Ishikawa (cell line): ENCODE results near the gene PDE4D.

ENCODE experiments used
- CEBPB ChIP-seq: IDR thresholded peaks from 2 replicates; pipeline ENCODE4 v1.6.1; 2012
- CREB1 ChIP-seq: IDR thresholded peaks from 2 replicates; pipeline ENCODE4 v1.6.1; 2012; ENCODE audit warnings: low read depth
- EGR1 ChIP-seq: IDR thresholded peaks from 2 replicates; pipeline ENCODE4 v1.6.1; 2012
- EP300 ChIP-seq: IDR thresholded peaks from 2 replicates; pipeline ENCODE4 v1.6.1; 2012; ENCODE audit warnings: borderline replicate concordance
- FOXM1 ChIP-seq: IDR thresholded peaks from 2 replicates; pipeline ENCODE4 v1.6.1; 2012; ENCODE audit warnings: low read depth, borderline replicate concordance
- MAX ChIP-seq: IDR thresholded peaks from 2 replicates; pipeline ENCODE4 v1.6.1; 2012
- NFIC ChIP-seq: IDR thresholded peaks from 2 replicates; pipeline ENCODE4 v1.6.1; 2012
- RAD21 ChIP-seq: IDR thresholded peaks from 2 replicates; pipeline ENCODE4 v1.6.1; 2012; ENCODE audit warnings: low read depth
- REST ChIP-seq: IDR thresholded peaks from 2 replicates; pipeline ENCODE4 v1.6.1; 2012; ENCODE audit warnings: low read depth, mild to moderate bottlenecking
- TAF1 ChIP-seq: IDR thresholded peaks from 2 replicates; pipeline ENCODE4 v1.6.1; 2012; ENCODE audit warnings: low read depth, mild to moderate bottlenecking
- TCF12 ChIP-seq: IDR thresholded peaks from 2 replicates; pipeline ENCODE4 v1.6.1; 2012; ENCODE audit warnings: low read depth
- TEAD4 ChIP-seq: IDR thresholded peaks from 2 replicates; pipeline ENCODE4 v1.6.1; 2012
- USF1 ChIP-seq: IDR thresholded peaks from 2 replicates; pipeline ENCODE4 v1.6.1; 2012
- YY1 ChIP-seq: IDR thresholded peaks from 2 replicates; pipeline ENCODE4 v1.6.1; 2012; ENCODE audit warnings: low read depth
- ZBTB7A ChIP-seq: IDR thresholded peaks from 2 replicates; pipeline ENCODE4 v1.6.1; 2012; ENCODE audit warnings: low read depth

The PDE4D gene

GRCh38 chr5:58938563-58939424 is 954.7 kb downstream of the PDE4D start:
- TF ChIP-seq TEAD4 (no peak), EP300 (no peak), YY1 (no peak), NFIC (no peak), CEBPB (no peak), CREB1 (no peak), MAX (no peak), EGR1 (no peak), TAF1 (no peak), FOXM1 (no peak), USF1 (no peak), ZBTB7A (no peak), RAD21 (no peak), TCF12 (no peak), REST (no peak)

- no peak for TF ChIP-seq MAX
- TF ChIP-seq USF1 = no peak
- TF ChIP-seq CEBPB = no peak
- TF ChIP-seq REST = no peak
- no peak for TF ChIP-seq TAF1
- no peak for TF ChIP-seq FOXM1
- no peak for TF ChIP-seq CREB1
- TF ChIP-seq ZBTB7A = no peak
- TF ChIP-seq YY1 = no peak
- no peak for TF ChIP-seq RAD21
- TF ChIP-seq NFIC = no peak
- no peak for TF ChIP-seq EGR1
- no peak for TF ChIP-seq TEAD4
Measured at GRCh38 chr5:58937031-58937681, 956.4 kb downstream of the PDE4D start.

GRCh38 chr5:58934629-58935097 is 958.9 kb downstream of the PDE4D start:
- TF ChIP-seq TCF12 (no peak), TEAD4 (no peak), REST (no peak), TAF1 (no peak), YY1 (no peak), RAD21 (no peak), CREB1 (no peak), NFIC (no peak), ZBTB7A (no peak), MAX (no peak), EP300 (no peak), FOXM1 (no peak), CEBPB (no peak), EGR1 (no peak), USF1 (no peak)
